ENCODE results near the gene SRGAP2.
"Not testable (repeated sequence)": the region's sequence is repeated elsewhere in the genome, so short reads cannot be mapped to it uniquely, and the experiment has no call there.

DNA sequence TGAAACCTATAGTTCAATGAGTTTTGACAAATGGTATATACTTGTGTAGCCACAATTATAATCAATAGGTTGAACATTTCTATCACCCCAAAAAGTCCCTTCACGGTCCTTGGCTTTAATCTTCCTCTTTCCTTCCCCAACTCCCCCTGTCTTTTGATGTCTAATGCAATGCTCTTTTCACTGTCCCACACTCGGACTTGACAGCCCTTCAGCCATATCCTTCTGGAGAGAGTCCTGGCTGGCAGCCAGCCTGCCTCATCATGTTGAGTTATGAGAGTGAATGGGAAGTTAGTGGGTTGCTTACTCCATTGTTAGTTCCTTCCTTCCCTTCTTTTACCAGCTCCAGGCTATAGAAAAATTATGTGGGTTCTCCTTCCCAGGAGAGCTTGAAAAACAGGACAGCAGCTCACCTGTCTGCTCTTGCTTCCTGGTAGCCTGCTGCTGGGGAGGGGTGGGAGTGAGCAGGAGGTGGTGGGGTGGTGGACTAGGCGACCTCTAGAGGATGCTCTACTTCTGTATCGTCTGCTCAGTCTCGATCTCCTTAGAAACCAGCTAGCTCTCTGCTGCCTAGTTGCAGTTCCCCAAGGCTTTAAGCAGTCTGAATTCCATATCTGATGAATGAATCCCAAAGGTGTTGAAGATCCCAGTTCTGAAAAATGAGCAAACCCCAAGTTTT lies 29.8 kb downstream of the SRGAP2 start:
- TF ChIP-seq, protein P1, sequence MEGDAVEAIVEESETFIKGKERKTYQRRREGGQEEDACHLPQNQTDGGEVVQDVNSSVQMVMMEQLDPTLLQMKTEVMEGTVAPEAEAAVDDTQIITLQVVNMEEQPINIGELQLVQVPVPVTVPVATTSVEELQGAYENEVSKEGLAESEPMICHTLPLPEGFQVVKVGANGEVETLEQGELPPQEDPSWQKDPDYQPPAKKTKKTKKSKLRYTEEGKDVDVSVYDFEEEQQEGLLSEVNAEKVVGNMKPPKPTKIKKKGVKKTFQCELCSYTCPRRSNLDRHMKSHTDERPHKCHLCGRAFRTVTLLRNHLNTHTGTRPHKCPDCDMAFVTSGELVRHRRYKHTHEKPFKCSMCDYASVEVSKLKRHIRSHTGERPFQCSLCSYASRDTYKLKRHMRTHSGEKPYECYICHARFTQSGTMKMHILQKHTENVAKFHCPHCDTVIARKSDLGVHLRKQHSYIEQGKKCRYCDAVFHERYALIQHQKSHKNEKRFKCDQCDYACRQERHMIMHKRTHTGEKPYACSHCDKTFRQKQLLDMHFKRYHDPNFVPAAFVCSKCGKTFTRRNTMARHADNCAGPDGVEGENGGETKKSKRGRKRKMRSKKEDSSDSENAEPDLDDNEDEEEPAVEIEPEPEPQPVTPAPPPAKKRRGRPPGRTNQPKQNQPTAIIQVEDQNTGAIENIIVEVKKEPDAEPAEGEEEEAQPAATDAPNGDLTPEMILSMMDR (IDR thresholded peaks at IDR 0.05) = not testable (repeated sequence)
- not testable (repeated sequence) for TF ChIP-seq ZFX (IDR thresholded peaks at IDR 0.05; ENCODE audit: borderline replicate concordance)

Measured in 22Rv1 (cell line).